HL-60 (cell line): ENCODE measurements around the gene NUBP2.

ENCODE experiments used
- POLR2AphosphoS5 ChIP-seq: IDR thresholded peaks from 2 replicates; pipeline ENCODE4 v1.6.1; 2012; ENCODE audit warnings: low read depth
- TF ChIP-seq, protein P1 (sequence below): IDR thresholded peaks from one replicate; pipeline ENCODE4 v1.5.1; 2011; ENCODE audit warnings: low read length, control low read depth, inconsistent platforms; ENCODE audit not compliant: insufficient read depth

DNA sequence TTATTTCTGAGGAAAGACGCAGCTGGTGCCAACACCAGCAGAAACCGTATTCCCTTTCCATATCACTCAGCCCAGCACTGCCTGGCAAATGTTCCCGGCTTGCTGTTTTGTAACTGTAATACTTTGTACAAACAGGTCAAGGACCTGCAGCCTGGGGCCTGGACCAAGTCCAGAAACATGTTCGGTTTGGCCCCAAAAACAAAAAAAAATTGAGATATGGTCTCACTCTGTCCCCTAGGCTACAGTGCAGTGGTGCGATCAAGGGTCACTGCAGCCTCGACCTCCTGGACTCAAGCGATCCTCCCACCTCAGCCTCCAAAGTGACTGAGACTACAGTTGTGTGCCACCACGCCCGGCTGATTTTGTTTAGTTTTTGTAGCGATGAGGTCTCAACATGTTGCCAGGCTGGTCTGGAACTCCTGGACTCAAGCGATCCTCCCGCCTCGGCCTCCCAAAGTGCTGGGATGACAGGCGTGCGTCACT lies 42.7 kb downstream of the NUBP2 start:
- TF ChIP-seq, protein P1, sequence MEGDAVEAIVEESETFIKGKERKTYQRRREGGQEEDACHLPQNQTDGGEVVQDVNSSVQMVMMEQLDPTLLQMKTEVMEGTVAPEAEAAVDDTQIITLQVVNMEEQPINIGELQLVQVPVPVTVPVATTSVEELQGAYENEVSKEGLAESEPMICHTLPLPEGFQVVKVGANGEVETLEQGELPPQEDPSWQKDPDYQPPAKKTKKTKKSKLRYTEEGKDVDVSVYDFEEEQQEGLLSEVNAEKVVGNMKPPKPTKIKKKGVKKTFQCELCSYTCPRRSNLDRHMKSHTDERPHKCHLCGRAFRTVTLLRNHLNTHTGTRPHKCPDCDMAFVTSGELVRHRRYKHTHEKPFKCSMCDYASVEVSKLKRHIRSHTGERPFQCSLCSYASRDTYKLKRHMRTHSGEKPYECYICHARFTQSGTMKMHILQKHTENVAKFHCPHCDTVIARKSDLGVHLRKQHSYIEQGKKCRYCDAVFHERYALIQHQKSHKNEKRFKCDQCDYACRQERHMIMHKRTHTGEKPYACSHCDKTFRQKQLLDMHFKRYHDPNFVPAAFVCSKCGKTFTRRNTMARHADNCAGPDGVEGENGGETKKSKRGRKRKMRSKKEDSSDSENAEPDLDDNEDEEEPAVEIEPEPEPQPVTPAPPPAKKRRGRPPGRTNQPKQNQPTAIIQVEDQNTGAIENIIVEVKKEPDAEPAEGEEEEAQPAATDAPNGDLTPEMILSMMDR: no peak
- no peak for TF ChIP-seq POLR2AphosphoS5
